A673 (cell line): ENCODE data around the gene VCX3A.

ENCODE experiments used
- CTCF ChIP-seq: fragments of 300-800, 200-600 bp; sonication (generic); conservative IDR thresholded peaks from 2 replicates; pipeline ENCODE4 v1.5.1; 2017; ENCODE audit warnings: low read depth, mild to moderate bottlenecking, antibody characterized with exemption, low read length, moderate library complexity, mixed read lengths
- EZH2 ChIP-seq: fragments of 200-600 bp; sonication (generic); IDR thresholded peaks from 2 replicates; pipeline ENCODE4 v1.6.1; 2017; ENCODE audit warnings: borderline replicate concordance, low read depth, mild to moderate bottlenecking, mixed read lengths, antibody characterized with exemption, low read length; ENCODE audit not compliant: poor library complexity, severe bottlenecking

DNA sequence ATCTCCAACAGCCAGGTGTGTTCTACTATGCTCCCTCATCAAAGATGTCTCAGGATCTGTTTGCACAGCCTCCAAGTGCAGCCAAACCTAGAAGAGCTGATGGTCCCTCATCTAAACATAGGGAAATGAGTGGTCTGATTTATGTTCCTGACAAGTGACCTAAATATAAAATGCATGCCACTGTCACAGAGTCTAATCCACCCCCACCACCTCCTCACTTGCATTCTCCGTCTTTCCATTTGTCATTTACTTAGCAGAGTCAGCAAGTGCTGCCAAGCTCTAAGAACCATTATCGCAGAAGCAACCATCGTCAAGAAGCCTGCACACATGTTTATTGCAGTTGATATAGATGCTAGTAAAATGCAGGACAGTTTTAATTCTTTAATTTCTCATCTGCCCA, 33.1 kb upstream of the VCX3A start:
- TF ChIP-seq CTCF, result no peak
- no peak for TF ChIP-seq EZH2
